HPDE6-E6E7 (cell line): ENCODE data around the gene MFNG.
"Not testable (repeated sequence)": the region's sequence is repeated elsewhere in the genome, so short reads cannot be mapped to it uniquely, and the experiment has no call there.

Experiments
- DNase-seq: peaks from one replicate; pipeline ENCODE4 v3.0.0; 2011; ENCODE audit warnings: missing footprints; ENCODE audit errors: extremely low spot score

The MFNG gene

GRCh38 chr22:37473437-37473946, 12.7 kb downstream of the MFNG start:
- no peak for DNase-seq

- peak; percentile 45 for DNase-seq
Observed at GRCh38 chr22:37472418-37473006, 13.7 kb downstream of the MFNG start.

GRCh38 chr22:37471727-37472417, 14.3 kb downstream of the MFNG start:
- no peak for DNase-seq

- DNase-seq, result no peak
Observed at GRCh38 chr22:37470087-37470445, 16.1 kb downstream of the MFNG start.

- no peak for DNase-seq
Observed at GRCh38 chr22:37469416-37470086, 16.6 kb downstream of the MFNG start.

GRCh38 chr22:37468201-37468695, 17.9 kb downstream of the MFNG start:
- not testable (repeated sequence) for DNase-seq

- no peak for DNase-seq
Observed at GRCh38 chr22:37467391-37467955, 18.7 kb downstream of the MFNG start.

- no peak for DNase-seq
Observed at GRCh38 chr22:37464181-37464580, 22.0 kb downstream of the MFNG start.

- DNase-seq, result no peak
Observed at GRCh38 chr22:37462983-37463382, 23.2 kb downstream of the MFNG start.

- no peak for DNase-seq
Observed at GRCh38 chr22:37462436-37462835, 23.7 kb downstream of the MFNG start.

GRCh38 chr22:37461961-37462360, 24.2 kb downstream of the MFNG start:
- no peak for DNase-seq

- DNase-seq, result no peak
Observed at GRCh38 chr22:37460684-37461083, 25.5 kb downstream of the MFNG start.

GRCh38 chr22:37459206-37459605, 27.0 kb downstream of the MFNG start:
- DNase-seq, result no peak

- DNase-seq, result peak; percentile 79
Observed at GRCh38 chr22:37457093-37457893, 28.9 kb downstream of the MFNG start.

GRCh38 chr22:37456346-37456745, 29.8 kb downstream of the MFNG start:
- no peak for DNase-seq

- DNase-seq, result no peak
Observed at GRCh38 chr22:37455896-37456295, 30.3 kb downstream of the MFNG start.

GRCh38 chr22:37454857-37455686, 31.1 kb downstream of the MFNG start:
- peak; percentile 69 for DNase-seq

- DNase-seq, result no peak
Observed at GRCh38 chr22:37453696-37454095, 32.5 kb downstream of the MFNG start.

- DNase-seq, result no peak
Observed at GRCh38 chr22:37451218-37451617, 35.0 kb downstream of the MFNG start.

- DNase-seq, result no peak
Observed at GRCh38 chr22:37449331-37450001, 36.7 kb downstream of the MFNG start.
